Activated T-helper 1 cell treated with Interleukin-2 at 50 U/mL for 16 hours (primary cell): ENCODE data around the gene SNRPD2.

Experiments
- DNase-seq: peaks from one replicate; pipeline ENCODE4 v3.0.0-alpha.2; 2020; ENCODE audit warnings: low read depth

Gene SNRPD2

DNA sequence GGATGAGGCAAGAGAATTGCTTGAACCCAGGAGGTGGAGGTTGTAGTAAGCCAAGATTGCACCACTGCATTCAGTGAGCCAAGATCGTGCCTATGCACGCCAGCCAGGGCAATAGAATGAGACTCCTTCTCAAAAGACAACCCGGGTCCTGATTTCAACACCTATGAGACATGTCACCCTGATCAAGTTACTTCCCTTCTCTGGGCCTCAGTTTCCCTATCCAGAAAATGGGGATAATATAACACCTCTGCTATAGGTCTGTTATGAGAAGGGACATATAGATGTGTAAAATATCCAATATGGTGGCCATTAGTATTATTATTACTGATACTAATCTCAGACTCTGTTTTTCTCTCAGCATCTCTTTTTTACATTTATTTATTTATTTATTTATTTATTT lies 36.7 kb downstream of the SNRPD2 start:
- DNase-seq, result no peak

DNA sequence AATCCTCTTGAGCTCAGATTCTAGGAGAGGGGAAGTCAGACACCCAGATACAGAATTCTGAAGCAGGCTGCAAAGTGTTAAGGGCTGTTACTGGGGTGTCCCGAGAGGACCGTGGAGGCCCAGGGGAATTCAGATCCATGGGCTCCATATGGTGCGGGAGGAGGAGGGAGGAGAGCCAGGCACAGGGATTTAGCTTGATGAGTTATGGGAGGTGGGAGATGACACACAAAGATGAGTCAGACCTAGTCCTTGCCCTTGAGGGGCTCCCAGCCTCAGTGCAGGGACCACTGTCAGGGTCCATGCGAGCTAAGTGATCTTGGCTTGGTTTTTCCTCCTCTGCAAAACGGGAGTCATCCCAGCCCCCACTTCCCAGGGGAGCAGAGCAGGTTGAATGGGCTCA lies 38.1 kb downstream of the SNRPD2 start:
- no peak for DNase-seq

DNA sequence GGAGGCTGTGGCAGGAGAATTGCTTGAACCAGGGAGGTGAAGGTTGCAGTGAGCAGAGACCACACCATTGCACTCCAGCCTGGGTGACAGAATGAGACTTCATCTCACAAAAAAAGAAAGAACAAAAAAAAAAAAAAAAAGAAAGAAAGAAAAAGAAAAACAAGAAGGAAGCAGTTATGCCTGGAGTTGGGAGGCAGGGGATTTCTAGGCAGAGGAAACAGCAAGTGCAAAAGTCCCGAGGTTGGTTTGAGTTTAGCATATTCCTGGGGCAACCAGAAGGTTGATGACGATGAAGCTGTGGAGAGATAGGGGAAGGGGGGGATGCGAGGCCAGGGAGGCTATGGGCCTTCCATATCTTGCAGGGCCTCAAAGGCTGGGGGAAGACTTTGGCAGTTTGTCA lies 41.0 kb downstream of the SNRPD2 start:
- DNase-seq, result no peak

DNA sequence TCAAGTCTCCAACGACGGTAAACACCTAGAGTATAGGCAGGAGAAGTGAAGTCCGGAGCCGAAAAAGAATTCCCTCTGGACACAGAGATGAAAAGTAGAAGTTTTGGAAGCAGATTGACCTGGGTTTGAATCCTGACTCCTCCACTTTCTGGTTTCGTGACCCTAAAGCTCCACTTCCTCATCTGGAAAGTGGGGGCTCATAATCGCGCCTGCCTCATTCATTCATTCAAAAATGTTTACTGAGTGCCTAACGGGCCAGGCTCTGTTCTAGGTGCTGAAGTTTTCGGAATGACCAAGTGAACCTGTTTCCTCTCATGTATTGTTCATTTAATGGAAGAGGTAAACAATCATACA lies 45.4 kb downstream of the SNRPD2 start:
- no peak for DNase-seq

DNA sequence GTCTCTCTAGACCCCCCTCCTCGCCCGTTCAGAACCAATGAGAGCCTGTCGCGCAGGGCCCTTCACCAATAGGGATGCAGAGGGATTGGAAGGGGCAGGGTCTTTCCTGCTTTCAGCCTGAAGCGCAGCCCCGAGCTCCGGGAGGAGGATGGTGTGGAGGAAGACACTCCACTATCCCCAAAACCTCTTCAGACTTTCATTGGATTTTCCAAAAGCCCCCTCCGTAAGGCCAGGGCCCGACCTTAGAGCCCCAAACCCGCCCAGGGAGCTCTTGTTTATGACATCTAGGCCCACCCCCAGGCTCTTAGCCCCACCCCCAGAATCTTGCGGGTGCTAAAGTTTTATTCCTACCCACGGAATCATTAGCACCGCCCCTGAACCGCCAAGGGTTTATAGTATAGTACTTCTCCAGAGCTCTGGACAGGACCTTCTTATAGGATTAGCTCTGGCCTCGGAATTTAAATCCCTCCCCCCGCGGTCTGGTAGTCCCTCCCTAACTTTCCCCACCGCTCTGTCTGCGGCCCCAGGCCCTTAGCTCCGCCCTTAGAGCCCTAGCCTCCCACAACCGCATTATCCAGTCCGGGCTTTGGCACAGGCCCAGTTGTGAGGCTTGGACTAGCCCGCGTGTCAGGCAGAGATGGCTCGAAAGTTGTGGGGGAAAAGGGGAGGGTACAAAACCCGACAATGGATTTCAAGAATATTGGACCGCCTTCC lies 46.0 kb downstream of the SNRPD2 start:
- DNase-seq, result peak; percentile 47

DNA sequence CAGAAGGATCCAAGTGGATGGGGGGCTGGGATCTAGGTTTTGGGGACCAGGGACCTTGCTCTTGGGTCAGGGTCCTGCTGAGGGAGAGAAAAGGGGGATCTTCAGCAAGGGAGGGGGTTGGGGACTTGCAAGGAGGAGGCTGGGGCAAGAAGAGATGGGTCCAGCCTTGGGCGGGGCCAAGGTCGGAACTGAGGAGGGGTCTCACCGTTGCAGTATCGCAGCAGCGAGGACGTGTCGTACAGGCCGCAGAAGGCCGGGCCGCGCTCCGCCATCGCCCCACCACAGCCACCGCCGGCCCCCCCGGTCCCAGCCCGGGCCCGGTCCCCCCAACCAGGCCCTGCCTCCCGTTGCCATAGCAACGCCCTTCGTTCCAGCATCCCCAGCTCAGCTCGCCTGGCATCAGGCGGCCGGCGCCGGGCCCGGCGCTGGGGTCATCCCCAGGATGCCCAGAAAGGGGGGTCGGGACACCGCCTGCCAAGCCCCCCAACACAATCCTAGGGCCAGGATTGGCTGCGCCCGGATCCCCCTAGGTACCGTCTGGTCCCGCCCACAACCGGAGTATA lies 46.6 kb downstream of the SNRPD2 start:
- no peak for DNase-seq

DNA sequence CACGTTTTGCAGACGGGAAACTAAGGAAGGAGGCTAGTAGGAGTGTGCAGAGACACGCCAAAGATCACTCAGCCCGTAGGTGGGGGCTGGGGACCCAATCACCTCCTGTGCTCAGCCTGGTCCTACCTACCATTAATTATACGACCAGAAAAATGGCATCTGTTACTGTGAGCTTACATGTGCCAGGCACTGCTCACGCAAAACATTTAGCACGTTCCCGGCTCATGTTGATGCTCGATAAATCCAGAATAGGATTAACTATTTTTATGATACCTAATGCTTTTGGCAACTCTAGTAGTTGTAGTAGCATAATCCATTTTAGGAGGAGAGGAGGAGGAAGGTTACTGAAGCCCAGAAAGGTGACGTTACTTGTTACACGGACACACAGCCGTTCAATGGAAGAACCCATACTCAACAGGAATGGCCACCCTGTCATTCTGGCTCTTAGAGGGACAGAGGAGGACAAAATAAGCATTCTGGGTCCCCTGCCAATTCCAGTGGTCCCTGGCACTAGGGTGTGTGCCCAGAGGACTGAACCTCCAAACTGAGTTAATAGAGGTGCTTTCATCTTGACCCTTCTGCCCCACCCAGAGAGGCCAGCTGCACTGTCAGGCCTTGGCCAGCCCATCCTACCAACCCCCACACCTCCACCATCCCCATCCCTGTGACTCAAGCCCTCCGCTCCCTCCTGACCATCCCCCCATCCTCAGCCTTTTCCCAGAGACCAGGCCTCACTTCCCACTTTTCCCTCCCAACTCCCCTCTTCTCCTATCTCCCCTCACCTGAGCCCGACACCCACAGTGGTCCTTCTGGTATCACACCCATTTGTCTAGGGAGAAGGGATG lies 47.6 kb downstream of the SNRPD2 start:
- no peak for DNase-seq

DNA sequence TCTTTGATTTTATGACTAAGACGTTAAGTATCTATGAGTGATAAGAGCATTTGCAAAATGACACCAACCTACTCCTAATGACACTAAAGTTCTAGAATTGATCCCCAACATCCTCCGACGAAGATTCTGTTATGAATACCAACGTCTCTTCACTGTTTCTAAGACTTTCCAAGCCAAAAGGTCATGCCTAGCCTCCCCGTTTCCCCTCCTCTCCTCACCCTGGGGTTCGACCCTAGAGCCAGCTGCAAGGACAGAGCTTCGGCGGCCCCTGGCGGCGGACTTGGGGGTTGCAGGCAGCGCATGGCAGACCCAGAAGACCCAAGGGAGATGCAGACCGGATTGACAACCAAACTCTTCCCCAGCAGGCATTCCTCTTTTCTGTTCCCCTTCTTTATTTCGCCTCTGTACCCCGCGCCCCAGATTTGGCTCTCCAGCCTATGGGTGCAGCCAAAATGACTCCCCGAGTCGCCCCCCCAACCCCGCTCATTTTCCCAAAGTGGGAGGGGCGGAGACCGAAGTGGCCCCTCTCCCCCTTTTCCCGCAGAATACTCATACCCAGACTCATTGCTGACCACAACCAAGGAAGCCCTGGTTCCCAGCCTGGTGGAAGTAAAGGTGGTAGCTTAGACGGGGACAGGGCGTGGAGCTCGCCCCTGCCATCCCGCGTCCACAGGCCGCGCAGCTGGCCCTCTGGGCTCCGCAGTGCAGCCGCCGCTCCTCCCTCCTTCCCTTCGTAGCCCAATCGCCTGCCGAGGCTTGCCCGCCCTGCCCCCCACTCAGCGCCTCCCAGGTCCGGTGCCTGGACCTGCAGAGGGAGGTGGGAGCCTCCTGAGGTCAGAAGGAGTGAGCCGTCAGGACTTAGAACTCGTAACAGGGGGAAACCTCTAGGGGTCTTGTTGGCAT lies 48.5 kb downstream of the SNRPD2 start:
- DNase-seq, result peak; percentile 80

DNA sequence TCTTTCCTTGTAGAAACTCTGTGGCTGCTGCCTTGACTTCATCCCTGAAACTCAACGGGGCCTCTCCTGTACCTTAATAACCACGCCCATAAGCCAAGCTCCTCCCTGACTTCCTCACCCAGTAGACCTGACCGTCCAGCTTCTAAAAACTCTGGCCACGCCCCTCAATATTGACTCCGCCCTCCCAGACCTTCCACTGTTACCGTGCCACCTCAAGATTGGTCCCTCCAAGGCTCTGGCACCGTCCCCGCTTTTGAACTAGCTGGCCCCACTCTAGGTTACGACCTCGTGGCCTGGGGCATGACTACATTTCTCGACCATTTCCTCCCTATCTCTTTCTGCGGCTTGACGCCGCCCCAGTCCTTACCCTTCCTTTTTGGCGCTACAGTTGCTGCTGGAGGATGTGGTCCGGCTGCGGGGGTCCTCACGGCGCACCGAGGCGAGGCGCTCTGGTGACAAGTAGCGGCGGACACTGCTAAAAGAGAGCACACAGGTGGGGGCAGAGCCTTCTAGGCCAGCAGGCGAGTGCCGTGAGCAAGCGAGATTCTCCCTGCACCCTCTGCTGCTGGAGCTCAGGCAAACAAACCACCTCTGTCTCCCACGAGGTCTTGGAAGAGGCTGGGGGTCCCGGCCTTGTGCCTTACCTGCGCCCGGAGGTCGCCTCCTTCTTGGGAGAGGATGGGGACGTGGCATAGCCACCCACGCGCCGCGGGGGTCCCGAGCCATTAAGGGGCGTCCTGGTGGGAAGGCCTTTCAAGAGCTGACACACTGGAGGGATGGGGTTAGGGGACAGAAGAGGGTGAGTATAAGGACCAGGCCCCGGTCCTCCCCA lies 50.3 kb downstream of the SNRPD2 start:
- peak; percentile 15 for DNase-seq

DNA sequence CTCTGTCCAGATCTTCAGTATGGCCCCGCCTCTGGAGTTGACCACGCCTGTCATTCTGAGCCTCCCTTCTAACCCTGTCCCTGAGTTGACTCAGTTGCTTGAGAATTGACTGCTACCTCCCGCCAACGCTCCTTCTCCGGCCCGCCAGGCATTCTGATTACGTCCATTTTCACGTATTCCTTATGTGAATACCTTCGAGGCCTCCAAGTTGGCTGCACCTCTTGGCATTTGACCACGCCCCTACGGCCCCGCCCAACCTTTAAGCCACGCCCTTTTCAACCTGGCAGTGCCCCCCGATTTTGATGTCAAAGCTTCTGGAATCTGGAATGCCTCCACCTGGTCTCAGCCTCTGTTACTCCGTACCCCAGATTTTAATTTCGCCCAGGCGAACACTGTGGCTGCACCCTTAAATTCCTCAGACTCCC lies 50.9 kb downstream of the SNRPD2 start:
- no peak for DNase-seq

DNA sequence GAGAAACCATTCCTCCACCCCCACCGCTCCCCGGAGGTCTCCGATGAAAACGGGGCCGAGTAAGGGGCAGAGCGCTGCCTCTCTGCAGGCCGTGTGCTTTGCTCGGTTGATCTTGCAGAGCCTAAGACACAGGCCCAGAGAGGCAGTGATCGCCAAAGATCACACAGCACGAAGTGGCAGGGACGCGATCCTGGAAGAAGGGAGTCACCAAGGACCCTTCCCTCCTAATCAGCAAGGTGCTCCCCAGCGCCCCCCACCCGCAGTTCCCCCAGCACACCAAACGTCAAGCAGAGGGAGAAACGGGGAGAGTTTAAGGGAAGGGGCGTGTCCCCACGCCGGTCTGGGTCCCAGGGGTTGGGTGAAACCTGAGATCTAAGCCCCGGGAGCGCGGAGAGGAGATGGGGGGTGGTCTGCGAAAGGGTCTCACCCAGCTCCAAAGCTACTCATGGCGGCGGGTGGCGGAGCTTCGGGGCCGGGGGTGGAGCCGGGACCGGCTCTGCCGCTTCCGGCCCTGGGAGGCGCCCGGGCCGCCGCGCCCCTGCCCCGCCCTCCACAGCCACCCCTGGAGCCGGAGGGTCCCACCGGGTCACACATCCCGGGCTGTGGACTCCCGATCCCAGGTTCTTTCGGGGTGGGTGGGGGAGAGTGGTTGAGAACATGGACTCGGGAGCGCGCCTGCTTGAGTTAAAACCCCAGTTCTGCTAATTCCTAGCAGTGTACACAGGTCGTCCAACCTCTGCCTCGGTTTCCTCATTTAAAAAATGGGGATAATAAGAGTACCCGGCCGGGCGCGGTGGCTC lies 52.6 kb downstream of the SNRPD2 start, which contains the start of gene EML2:
TSS of gene EML2 (minus strand) at position 468 of the 800 bp plus-strand sequence. CDS start at position 447, 21 bp downstream.
- DNase-seq, result peak; percentile 40

DNA sequence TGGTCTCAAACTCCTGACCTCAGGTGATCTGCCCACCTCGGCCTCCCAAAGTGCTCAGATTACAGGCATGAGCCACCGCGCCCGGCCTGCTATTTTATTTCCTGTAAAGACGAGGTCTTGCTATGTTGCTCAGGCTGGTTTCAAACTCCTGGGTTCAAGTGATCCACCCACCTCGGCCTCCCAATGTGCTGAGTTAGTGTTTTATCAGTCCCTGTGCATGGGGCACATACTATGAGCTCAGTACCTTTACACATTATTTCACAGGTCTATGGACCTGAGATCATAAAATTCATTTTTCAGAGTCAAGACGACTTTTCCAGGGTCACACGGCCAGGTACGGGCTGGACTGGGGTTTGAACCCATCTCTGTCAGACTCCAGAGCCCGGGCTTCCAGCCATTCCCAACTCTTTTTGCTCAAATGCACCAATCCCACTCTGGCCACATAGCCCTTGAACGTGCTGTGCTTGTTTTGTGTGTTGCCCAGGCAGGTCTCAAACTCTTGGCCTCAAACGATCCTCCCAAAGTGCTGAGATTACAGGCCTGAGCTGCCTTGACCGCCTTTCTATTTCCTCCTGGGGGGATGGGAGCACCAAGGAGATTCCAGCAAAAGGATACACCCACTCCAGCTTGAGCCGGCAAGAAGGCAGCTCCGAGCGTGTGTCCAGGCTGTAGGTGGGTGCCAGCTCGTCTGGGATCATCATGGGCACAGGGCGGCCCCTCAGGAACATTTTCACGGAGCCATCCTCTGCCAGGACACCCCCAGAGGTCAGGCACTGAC lies 53.7 kb downstream of the SNRPD2 start:
- DNase-seq, result no peak
